ENCODE results near the gene COX20.

The COX20 gene

DNA sequence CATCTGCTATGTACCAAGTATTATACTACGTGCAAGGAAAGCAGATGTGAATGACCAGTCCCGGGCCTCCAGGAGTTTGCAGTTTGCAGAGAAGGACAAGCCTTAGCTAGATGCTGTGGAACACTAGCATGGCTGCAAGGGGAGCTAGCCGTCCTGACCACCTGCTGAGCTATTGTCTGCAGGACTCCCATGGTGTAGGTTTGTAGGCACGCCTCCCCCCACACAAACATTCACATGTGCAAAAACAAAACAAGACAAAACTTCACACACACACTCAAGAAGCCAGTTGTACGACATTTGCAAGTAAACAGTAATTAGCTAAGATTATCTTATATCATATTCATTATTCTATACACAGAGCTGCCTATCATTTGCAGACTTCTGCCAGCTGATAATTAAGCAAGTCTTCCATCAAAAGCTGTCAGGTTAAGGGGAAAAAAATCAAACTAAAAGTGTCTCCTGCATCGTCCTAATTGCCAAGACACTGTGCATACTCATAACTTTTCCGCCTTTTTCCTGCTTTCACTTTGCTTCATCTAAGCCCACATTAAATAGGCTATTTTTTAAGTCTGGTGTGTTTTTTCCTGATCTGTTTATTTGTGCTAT, 39.6 kb downstream of the COX20 start:
- DNase-seq (ENCODE audit: low read depth, low spot score): no peak

DNA sequence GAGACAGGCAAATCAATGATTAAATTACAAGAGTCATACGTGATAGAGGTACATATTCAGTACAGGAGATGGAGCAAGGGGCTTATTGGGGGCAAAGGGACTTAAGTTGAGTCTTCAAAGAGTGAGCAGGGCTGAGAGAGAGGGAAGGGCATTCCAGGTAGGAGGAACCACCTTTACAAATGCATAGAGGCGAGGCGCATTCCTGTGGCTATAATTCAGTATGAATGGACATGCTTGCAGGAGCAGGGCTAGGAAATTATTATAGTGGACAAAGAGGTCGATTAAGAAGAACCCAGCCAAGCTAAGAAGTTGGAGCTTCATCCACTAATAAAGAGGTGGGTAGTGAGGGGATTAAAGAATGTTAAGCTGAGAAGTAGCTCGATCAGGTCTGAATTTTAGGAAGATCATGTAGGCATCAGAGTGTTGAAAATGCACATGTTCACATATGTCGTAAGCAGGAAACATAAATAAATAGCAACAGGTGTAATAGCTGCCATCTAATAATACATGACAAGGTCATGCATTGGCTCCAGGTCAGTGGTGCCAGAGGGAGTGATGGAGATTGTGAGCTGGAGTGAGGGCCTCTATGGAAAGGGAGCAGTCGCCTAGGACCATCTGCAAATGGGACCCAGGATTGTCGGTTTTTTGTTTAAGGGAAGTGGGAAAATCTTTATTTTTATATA, 40.9 kb downstream of the COX20 start:
- no peak for DNase-seq (ENCODE audit: low read depth, low spot score)

GRCh38 chr1:244878681-244879080, 43.2 kb downstream of the COX20 start:
- no peak for DNase-seq (ENCODE audit: low read depth, low spot score)

- DNase-seq (ENCODE audit: low read depth, low spot score): no peak
Measured at GRCh38 chr1:244881552-244882280, 46.3 kb downstream of the COX20 start.

- DNase-seq (ENCODE audit: low read depth, low spot score): no peak
Measured at GRCh38 chr1:244887281-244887680, 51.8 kb downstream of the COX20 start.

- no peak for DNase-seq (ENCODE audit: low read depth, low spot score)
Measured at GRCh38 chr1:244893836-244894235, 58.4 kb downstream of the COX20 start.
